Measurements from ENCODE around the gene SUSD1.

DNA sequence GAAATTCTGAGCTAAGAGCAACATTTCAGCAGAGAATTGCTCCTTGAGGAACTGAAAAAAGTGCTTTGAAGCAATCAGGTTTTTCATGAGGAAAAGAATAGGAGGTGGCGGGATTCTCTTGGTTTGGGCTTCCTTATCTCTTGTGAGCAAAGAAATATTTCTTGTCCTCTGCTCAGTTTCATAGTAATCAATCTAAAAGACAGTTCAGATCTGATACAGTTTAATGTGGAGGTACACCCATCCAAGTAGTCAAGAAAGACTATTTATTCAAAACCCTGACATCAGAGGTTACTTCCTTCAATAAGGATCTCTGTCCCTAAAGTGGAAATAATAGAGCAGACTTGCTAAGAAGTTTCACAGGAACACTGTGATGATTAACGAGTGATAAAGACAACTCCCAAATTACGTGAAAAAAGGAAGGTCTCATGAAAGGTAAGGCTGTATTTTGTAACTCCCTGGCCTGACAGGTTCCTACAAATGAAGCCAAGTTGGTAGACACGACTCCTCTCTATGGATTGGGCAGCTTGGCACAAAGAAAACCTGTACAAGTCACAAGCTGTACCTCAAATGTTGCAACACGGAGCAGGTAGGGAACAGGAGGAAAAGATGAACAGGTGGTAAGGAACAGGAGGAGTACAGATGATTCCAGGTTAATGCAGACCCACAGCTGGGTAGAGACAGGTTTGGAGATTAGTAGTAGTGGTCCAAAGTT, 94.1 kb downstream of the SUSD1 start:
- TF ChIP-seq, protein P1, sequence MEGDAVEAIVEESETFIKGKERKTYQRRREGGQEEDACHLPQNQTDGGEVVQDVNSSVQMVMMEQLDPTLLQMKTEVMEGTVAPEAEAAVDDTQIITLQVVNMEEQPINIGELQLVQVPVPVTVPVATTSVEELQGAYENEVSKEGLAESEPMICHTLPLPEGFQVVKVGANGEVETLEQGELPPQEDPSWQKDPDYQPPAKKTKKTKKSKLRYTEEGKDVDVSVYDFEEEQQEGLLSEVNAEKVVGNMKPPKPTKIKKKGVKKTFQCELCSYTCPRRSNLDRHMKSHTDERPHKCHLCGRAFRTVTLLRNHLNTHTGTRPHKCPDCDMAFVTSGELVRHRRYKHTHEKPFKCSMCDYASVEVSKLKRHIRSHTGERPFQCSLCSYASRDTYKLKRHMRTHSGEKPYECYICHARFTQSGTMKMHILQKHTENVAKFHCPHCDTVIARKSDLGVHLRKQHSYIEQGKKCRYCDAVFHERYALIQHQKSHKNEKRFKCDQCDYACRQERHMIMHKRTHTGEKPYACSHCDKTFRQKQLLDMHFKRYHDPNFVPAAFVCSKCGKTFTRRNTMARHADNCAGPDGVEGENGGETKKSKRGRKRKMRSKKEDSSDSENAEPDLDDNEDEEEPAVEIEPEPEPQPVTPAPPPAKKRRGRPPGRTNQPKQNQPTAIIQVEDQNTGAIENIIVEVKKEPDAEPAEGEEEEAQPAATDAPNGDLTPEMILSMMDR (IDR thresholded peaks at IDR 0.05 in 2 of 3, conservative IDR thresholded peaks at IDR 0.05 in 1 of 3; ENCODE audit: borderline replicate concordance in 1 of 3, insufficient read depth in 1 of 3, low read depth in 2 of 3, low read length in 2 of 3): no peak
- TF ChIP-seq YY1 (IDR thresholded peaks at IDR 0.05; ENCODE audit: extremely low read depth, insufficient replicate concordance, low read depth, low read length): no peak
- TF ChIP-seq SRF (IDR thresholded peaks at IDR 0.05; ENCODE audit: low read depth): no peak

All from HCT116 (cell line).